GM21825 (cell line): Measurements from ENCODE around the gene CACNA2D2.

Experiments used
- ATAC-seq: cut with Tn5 transposase; IDR thresholded peaks from one replicate; pipeline ENCODE4 v1.9.1; 2021; ENCODE audit warnings: mild to moderate bottlenecking, moderate library complexity; ENCODE audit not compliant: unreplicated experiment

CACNA2D2 gene

DNA sequence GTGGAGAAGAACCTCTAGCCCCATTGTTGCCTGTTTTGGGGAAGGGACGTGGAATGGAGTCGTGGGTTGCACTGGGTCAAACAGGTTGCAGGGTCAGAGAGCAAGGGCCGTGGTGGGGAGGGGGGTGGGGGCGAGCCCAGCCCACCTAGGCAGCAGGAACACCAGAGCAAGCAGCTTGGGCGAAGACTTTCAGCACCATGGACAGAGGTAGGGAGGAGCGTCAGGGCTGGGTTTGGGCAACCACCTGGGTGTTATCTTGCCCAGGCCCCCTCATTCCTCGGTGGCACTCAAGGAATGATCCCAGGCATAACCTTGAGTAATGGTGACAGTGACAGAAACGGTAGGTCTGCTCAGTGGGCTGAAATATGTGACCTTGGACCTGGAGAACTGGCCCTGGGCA lies 98.2 kb downstream of the CACNA2D2 start:
- ATAC-seq = no peak

DNA sequence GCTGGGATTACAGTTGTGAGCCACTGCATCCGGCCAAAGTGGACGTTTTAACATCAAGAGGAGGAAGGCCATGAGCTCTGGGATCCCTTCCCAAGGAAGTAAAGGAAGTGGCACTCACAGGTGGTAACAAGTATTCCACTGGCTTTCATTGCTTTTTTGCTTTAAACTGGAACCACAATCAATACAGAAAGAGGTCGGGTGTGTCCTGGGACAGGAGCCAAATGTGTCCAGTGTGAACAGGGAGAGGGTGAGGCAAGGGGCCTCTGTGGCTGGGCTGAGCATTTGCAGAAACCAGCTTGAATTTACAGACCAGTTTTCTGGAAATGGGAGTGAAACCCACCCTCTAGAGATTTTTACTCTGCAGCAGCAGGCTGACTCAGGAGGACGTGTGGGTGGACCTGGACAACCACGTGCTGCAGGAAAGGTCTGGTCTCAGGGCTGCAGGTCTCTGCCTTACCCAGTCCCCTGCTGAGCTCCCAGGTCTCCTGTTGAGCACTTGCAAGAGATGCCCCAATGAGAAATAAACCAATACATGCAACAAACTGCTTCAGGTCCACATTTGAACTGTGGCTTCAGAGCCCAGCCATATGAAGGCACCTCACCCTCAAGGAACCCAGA lies 101.3 kb downstream of the CACNA2D2 start:
- ATAC-seq = no peak

DNA sequence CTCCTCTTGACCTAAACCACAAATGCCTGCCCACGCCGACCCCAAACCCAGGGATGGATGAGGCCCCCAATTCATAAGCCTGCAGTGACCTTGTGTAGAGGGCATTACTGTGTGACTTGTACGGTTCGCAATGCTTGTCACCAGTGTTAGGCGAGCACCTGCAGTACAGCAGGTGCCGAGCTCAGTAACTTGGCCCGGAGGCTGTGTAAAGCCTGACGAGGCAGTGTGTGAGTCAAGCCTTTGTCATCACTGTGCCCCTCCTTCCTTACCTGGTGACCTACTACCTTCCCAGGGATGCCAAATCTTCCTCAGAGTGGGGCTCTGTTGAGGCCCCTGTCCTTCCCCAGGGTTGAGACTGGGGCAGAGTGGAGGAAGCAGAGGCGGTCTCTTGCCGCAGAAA lies 106.9 kb downstream of the CACNA2D2 start:
- ATAC-seq = no peak

DNA sequence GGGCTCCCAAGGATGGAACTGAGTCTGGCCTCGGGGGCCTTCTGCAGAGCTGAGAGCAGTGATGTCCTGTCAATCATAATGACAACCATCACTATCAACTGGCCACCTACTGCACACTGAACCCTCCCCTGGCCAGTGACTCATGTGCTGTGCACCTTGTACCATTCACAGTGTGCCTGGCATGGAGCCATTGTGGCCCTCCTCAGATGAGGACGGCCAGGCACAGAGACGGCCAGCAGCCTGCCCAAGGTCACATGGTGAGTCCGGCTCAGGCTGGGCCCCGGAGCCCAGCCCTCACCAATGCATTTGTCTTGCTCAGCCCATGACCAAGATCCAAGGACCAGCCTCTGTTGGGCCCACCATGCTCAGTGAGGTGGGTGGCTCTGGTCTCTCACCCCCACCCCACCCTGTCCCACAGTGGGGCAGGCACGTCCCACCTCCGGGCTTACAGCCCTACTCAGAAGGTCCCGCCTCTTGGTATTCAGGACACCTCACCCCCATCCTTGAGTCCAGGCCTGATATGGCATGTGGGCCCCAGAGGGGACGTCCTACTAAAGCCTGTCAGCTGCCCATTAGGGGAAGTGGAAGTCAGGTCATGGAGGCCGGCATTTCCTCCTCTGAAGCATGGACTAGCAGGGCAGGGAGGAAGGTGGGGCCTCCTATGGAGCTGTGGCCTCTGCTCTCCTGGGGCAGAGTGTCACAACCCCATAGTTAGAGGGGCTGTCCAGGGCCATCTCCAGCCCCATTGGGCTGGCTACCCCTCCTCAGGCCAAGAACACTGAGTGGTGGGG lies 108.2 kb downstream of the CACNA2D2 start:
- no peak for ATAC-seq

DNA sequence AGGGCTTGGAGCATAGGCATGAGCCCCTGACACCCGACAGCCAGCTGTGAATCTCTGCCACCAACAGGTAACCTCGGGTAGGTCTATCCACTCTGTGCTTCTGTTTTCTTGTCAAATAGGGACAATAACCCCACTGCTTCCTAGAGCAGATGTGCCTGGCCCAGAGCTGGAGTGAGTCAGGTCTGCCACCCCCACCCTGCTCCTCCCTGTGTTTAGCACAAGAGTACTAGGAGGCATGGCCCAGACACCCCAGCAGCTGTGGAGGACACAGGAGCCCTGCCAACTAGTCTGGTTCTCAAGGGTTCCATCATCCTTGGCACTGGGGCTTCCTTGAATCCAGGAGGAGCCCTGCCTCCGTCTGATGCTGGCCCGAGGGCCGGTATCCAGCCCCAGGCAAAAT lies 110.4 kb downstream of the CACNA2D2 start:
- ATAC-seq = no peak

DNA sequence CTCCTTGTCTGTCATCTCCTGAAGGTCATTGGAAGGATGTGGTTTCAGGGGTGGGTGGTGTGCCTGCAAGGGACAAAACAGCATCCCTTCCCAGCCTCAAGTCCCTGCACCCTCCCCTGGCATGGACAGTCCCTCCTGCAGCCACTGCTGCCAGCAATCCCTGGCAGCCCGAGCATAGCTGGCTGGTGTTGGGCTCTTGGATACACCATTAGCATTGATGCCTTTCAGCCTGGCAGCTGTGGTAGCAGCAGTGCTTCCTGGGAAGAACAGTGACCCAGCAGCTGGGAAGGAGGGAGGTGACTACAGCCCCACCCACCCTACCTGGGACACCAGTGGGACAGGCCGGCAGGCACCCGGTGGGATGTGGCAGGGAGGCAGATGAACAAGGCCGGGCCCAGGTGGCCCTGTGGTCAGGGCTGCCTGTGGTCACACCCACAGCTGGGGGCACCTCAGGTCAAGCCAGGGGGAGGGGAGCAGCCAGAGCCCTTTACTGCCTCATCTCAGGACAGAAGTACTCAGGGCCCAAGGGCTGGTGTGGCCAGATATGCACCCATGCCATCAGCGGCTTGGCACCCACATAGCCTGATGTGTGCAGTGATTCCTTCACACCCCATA lies 111.2 kb downstream of the CACNA2D2 start:
- no peak for ATAC-seq

DNA sequence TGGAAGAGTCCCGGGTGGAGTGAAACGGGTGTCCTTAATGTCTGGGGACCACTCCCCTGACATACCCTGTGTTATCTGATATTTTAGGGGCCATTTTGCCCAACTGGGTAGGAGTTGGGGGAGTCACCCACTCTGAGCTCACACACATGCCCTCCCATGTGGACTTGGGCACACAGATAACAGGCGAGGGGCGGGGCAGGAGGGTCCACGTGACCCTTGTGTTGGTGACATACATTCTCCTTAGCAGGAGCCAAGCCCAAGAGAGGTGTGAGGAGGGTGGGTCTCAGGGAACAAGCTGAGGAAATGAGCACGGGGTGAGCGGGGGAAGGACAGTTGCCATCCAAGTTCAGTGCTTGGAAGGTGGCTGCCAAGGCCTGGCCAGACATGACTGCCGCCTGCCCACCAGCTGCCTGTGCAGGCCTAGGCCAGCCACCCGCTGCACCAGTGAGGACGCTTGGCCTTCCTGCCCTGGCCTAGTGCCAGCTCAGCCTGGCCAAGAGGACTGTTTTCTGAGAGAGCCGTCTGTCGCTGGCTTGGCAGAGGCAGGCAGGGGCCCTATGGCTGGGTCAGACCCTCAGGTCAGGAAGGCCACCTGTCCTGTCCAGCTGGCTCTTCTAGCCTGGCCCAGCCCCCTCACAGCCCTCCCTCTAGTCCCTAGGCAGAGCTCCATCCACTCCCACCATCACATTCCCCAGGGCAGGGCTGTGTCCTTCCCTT lies 112.8 kb downstream of the CACNA2D2 start:
- no peak for ATAC-seq

DNA sequence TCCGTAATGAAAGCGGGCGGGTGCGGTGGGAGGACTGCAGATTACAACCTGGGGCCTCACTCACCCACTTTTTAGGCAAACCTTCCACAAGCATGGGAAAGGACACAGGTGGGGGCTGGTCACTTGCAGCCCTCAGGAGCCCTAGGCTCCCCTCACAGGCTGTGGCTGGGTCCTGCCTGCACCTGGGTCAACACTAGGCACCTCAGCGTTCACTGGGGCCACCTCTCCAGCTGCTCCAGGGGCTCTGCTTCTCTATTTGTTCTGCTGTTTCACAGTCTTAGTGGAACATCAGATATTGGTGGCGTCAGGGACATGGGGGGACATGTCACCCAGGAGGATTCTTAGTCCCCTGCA lies 114.0 kb downstream of the CACNA2D2 start:
- ATAC-seq = no peak

DNA sequence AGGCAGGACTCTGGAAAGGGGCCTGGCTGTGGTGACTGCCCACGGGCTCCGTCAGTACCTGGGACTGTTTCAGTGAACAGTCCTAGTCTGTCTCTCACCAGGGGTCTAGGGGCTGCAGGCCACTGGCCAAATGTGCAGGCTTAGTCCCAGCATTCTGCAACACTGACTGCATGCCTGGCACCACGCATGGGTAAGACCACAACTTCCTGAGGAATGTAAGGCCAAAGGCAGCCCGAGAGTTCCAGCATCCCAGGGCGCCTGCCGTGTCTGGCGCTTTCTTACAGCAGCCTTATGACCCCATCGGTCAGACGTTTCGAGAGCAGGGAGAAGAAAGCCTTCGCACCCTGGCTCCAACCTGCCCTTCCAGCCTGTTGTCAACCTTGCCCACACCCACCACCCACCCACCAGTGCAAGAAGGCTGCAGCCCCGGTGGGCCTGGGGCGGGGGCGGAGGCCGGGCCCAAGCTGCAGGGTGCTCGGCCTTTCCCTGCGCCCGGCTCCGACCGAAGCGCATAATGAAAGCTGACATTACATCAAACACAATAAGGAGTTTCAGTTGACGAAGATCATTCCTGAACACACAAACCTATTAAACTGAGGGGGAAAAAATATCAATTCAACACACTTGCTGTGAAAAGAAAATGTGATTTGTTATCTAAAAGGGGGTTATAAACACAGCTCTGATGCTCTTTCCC lies 114.6 kb downstream of the CACNA2D2 start:
- no peak for ATAC-seq

DNA sequence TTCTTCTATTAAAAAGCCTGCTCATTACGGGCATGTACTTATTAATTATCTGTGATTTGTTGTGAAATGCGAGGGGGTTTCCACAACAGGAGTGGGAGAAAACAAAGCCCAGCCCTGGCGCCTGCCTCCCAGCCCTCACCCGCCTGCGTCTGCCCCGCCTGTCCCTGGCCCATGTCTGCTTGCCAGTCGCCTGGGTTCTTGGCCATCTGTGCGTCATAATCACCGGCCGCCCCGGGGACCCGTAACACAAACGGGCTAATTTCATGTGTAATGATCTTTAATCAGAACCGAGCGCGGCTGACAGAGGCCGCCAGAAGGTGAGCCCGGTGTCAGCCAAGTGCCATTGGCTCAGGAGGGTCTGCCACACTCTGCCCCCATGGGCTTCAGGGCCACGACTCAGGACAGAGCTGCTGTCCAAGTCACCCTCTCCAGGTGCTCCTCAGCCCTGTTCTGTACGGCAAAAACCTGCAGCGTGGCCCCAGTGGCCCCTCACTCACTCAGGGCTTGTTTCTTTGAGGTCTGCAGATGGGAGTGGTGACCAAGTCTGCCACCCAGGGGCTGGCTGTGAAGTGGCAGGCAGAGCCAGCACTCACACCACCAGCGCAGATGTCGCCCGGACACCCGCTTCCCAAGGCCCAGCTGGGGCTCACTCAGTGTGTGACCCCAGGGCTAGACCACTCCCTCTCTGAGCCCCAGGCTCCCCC lies 115.3 kb downstream of the CACNA2D2 start:
- ATAC-seq = no peak

DNA sequence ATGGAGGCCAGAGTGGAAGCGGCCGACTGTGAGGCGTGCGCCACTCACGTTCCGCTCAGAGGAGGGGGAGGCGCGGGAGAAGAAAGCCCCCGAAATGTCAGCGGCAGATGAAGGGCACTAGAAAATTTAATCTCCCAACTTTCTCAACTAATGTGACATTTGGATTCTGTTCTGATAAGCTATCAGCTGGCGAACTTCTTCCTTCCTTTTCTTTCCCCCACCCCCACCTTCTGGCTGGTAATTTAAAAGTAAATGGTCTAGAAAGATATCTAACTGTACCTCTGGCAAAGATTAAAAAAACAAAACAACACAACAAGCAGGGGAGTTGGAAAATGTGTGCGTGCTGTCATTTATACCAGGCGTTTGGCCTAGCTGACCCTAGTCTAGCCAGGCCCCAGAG lies 117.7 kb downstream of the CACNA2D2 start:
- ATAC-seq = no peak

DNA sequence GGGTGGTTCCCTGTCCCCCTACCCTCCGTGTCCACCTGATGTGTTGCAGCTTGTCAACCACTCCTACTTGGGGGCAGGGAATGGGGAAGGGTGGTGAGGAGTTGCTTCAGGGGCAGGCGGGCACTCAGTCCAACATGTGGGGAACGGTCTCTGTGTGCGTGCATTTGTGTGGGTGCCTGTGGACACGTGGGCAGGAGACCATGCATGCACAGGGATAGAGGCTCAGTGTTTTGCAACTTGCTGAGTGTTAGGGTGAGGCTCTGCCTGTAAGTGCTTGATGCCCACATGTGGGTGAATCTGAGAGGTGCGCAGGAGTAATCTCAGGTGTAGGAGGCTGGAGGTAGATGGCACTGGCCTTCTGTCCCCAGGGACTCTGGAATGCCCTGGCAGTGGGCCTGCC lies 119.7 kb downstream of the CACNA2D2 start:
- no peak for ATAC-seq

DNA sequence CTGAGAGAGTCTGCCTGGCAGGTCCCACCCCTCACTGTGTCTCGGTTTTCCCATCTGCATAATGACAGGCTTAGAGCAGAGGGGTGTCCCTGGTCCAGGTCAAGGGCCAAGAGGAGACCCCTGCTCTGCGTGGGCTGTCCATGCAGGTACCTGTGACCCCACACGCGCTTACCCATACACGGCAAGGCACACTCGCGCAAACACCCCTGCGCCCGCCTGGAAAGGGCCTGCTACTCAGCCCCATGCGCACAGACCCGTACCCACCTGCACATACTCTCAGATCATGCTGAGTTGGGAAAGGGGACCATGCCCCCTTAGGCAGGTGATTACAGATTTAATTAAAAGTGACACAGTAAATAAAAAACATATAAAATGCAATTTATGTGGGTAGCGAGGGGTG lies 120.7 kb downstream of the CACNA2D2 start:
- no peak for ATAC-seq

DNA sequence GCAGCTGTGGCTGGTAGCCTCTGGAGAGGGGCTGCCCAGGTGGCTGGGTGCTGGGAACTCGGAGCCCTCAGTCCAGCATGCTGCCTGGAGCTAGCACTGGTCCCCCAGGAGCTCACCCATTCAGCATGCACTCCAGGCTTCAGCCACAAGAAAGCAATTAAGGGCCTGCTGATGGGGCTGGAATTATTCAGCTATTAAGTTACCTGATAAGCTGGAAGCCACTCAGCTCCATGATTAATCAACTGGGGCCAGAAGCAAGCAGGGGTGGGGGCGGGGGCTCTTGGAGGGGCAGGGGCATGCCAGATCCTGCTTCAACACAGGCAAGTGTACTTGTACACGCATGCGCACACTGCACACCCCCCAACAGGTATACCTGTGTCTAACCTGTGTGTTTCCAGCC lies 122.1 kb downstream of the CACNA2D2 start:
- no peak for ATAC-seq

DNA sequence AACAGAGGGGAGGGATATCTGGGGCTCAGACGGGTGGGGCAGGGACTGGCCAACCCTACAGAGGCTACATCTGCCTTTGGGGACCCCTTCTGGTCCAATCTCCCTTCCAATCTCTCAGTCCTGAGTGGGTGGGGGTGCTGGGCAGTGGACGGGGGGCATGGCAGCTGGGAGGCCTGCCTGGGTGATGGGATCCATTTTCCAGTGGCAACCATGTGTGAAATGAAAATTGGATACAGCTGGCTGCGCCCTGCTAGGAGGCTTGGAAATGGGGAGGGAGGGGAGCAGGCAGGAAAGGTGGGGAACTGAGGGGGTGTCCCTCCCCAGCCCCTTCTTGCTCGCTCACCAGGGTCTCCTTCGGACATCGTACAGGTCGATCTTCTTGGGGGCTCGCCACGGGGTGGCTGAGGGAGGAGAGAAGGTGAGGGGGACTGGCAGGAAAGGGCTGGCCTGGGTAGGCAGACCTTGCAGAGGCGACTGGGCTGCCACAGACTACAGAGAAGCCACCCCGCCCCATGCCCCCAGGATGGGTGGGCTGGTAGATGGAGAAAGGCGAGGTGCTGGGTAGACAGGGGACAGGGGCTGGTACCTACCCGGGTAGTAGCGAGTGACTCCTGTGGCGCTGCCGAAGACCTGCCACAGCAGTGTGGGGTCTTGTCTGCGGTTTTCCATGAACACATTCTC lies 122.9 kb downstream of the CACNA2D2 start:
- ATAC-seq = no peak

DNA sequence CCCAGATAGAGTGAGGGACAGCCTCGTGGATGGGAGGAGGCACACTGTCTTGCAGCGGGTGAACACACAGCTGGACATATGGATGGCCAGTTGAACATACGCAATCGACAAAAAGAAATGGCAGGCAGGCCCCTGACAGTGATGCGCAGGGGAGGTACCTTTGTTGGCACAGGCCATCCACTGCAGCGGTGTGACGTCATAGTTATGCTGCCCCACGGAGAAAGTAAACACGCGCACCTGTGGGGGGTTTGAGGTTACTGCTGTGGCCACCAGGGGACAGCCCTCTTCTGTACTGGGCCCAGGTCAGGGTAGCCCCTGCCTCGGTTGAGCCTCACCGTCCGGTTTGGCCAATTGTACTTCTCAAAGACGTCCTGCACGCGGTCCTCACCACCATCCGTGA lies 124.7 kb downstream of the CACNA2D2 start:
- no peak for ATAC-seq

DNA sequence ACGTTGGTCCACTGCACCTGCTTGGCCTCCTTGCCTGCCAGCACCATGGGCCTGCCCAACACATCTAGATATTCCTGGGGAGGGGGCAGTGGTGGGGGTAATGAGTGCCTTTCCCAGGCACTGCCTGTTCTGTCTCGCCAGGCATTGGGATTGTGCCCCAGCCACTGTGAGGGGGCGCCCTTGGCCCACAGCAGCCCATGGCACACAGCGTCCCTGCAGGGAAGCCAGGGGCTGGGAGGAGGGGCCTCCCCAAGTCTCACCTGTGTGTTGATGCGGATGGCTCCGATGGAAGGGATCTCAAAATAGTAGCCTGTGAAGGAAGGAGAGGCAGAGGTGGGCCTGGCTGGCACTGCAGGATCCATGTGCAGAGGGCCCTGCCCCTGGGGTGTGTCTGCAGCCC lies 125.4 kb downstream of the CACNA2D2 start:
- ATAC-seq = no peak

DNA sequence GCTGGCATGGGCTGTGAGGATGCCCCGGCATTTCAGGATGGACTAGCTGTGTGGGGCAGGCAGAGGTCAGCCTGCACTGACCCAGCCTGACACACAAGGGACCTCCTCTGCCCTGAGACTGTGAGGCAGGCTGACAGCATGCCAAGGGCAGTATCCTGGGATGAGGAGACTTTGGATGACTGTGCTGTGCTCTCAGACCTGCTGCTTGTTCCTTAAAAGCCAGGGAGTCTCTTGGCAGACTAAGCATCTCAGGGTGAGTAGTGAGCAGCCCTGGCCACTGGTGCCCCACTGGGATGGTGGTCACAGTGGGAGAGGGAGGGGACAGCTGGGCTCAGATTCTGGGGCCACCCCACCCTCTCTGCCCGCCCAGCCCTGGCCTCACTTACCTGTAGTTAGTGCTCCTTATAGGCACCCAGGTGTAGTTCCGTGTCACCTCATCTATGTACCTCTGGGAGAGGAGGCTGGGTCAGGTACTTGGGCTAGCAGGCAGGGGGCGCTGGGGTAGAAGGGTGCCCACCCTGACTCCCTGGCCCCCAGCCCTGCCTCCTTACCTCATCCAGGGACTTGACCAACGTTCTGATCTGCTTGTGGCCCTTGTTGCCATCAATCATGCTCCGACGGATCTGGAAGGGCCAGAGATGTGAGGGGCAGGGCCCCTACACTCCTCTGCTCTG lies 128.0 kb downstream of the CACNA2D2 start:
- no peak for ATAC-seq
